NK-92 treated with Interleukin-12 subunit alpha and Interleukin-12 subunit beta, amount 100 ng/mL, for 24 hours (cell line): ENCODE results near the gene CDK15.

Experiments used
- DNase-seq: peaks from one replicate; lab custom pipeline; 2025; lab: John Stamatoyannopoulos, UW

The CDK15 gene

GRCh38 chr2:201938156-201938775 is 131.9 kb downstream of the CDK15 start:
- DNase-seq: no peak

DNA sequence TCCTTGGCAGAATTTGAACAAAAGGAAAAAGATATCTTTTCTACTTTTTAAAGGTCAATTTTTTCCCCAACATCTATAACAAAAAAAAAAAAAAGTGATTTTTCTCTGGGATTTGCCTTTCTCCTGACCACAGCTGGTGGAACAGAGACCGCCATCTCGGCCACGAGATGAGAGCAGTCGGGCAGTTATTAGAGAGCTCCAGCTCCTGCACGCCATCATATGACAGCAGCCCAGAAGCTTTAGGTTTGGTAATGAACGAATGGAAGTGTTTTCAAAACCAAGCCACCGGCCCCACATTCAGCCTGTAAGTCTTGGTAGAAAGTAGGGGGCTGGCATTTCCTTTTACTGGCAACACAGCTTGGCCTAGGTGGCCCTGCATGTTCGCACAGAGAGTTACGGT is 132.4 kb downstream of the CDK15 start:
- no peak for DNase-seq

DNA sequence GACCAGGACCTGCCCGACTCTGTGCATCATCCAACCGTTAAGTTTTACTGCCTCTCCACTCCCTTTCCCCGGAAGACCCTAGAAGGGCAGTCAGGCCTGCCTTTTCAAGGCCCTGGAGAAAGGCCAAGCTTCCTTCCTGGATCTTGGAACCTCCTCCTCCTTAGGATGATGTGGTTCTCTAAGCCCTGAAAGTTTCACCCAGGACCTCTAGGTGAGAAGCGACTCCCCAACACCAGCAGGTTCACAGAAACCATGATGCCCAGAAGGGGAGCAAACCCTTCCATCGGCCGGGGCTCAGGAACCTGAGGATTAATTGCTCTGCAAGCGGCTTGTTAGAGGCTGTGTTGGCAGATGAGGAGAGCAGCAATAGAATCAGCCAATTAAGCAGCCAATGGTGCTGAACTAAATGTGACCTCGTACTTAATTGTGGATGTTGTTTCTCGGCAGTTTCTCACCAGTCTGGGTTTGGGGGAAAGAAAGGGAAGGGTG is 133.2 kb downstream of the CDK15 start:
- no peak for DNase-seq

DNA sequence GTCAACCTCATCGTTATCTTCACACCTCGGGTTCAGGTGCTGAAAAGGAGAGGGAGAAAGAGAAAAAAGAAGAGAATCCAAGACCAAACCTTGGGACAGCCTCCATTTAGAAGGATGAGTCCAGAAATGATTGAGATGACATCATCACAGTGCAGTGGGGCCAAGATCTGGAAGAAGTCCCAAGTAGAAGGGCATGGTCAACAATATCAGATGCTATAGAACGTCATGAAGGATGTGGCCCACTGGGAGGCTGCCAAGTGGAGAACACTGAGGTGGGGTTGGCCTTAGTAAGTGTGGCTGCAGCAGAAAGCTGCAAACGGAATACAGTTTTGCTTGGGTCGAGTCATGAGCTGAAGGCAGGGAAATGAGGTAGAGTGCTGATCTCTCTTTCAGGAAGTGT is 136.2 kb downstream of the CDK15 start:
- no peak for DNase-seq
